Measurements from ENCODE around the gene FSTL4. TPM values are rescaled to one million over a fixed set of nuclear protein-coding genes. Genes with fewer than 3 reads are reported as not detected.

FSTL4 gene
- total and polyA plus RNA-seq, 2 of the 4 experiments (the other 2 are of a cell fraction): 0.18 TPM; not detected in 1

- no peak overlapping the region for H3K23ac ChIP-seq (ENCODE audit: low read depth, low read length)
- ChIA-PET CTCF (no interaction called here), POLR2A (ENCODE audit: unreplicated experiment) (no interaction called here)
- H3K4ac ChIP-seq (ENCODE audit: low read depth, low read length): no peak overlapping the region
- dilution Hi-C loops (cut with HindIII; ENCODE audit: low sequenced_read_pairs, unreplicated experiment) (no loop called here), in situ Hi-C loops (cut with MboI; ENCODE audit: low sequenced_read_pairs) (no loop called here), intact Hi-C loops (cut with micrococcal nuclease) (loop anchor here (5.0 kb wide), 1 partner anchor 253 kb away; no protein-coding TSS in a partner anchor)
- H2AFZ ChIP-seq (replicated peaks; ENCODE audit: low read length, poor library complexity): no peak overlapping the region
- ATAC-seq (ENCODE audit: low read depth) (no peak), DNase-seq (no peak)
- H2AK5ac ChIP-seq (ENCODE audit: low read depth, low read length): no peak overlapping the region
- no CpG with 5 or more reads among the region's 12 CpGs for WGBS, 2 experiments (ENCODE audit: extremely low coverage in 2 of 2, insufficient read length in 1 of 2)
- no peaks in the 10 kb centered on the region for H3K79me1 ChIP-seq (ENCODE audit: low read depth in 1 of 2, low read length in 2 of 2)
- no peaks in the 10 kb centered on the region for H3K4me1 ChIP-seq (ENCODE audit: control insufficient read depth, insufficient read depth, low read length)
- H2BK120ac ChIP-seq (ENCODE audit: low read depth, low read length): no peak overlapping the region
- H3K14ac ChIP-seq (replicated peaks; ENCODE audit: low read depth, low read length): no peak overlapping the region
- H3K27ac ChIP-seq (ENCODE audit: insufficient read depth, low read length): no peak overlapping the region
- no peak overlapping the region for H3K4me3 ChIP-seq (ENCODE audit: insufficient read depth, low read depth, low read length)
- H3K9me1 ChIP-seq (ENCODE audit: insufficient read depth, low read length): no peaks in the 10 kb centered on the region
- H2AK9ac ChIP-seq (replicated peaks; ENCODE audit: low read depth, low read length, poor library complexity): no peak overlapping the region
- no peaks in the 10 kb centered on the region for H3K36me3 ChIP-seq (ENCODE audit: control insufficient read depth, insufficient read depth, low read length)
- no peak overlapping the region for H4K91ac ChIP-seq (ENCODE audit: insufficient read depth, low read depth, low read length)
- H2BK5ac ChIP-seq (ENCODE audit: low read depth, low read length, poor library complexity, severe bottlenecking): no peak overlapping the region
- H3K56ac ChIP-seq (ENCODE audit: extremely low read depth, insufficient read depth, low read length): no peak overlapping the region
- no peaks in the 10 kb centered on the region for H4K20me1 ChIP-seq (ENCODE audit: insufficient read depth, low read length)
- peaks cover 22% of the 10 kb centered on the region for H3K27me3 ChIP-seq (ENCODE audit: control insufficient read depth, insufficient read depth, low read length)
- H3K9me3 ChIP-seq (ENCODE audit: control insufficient read depth, insufficient read depth, low read length): no peaks in the 10 kb centered on the region
- H2BK15ac ChIP-seq (ENCODE audit: low read depth, low read length): no peak overlapping the region
- TF ChIP-seq, protein P1, sequence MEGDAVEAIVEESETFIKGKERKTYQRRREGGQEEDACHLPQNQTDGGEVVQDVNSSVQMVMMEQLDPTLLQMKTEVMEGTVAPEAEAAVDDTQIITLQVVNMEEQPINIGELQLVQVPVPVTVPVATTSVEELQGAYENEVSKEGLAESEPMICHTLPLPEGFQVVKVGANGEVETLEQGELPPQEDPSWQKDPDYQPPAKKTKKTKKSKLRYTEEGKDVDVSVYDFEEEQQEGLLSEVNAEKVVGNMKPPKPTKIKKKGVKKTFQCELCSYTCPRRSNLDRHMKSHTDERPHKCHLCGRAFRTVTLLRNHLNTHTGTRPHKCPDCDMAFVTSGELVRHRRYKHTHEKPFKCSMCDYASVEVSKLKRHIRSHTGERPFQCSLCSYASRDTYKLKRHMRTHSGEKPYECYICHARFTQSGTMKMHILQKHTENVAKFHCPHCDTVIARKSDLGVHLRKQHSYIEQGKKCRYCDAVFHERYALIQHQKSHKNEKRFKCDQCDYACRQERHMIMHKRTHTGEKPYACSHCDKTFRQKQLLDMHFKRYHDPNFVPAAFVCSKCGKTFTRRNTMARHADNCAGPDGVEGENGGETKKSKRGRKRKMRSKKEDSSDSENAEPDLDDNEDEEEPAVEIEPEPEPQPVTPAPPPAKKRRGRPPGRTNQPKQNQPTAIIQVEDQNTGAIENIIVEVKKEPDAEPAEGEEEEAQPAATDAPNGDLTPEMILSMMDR (conservative IDR thresholded peaks at IDR 0.05; ENCODE audit: low read depth, low read length): 0 out of 2 replicates have a peak, but pooled peaks have one; percentile 3
- no peak for TF ChIP-seq POLR2A (IDR thresholded peaks at IDR 0.05; ENCODE audit: low read depth, low read length)
- no peak overlapping the region for H4K5ac ChIP-seq (ENCODE audit: low read depth, low read length)
- H3K4me2 ChIP-seq (ENCODE audit: low read depth, low read length): no peak overlapping the region
- no peak overlapping the region for H3K9ac ChIP-seq (ENCODE audit: low read depth, low read length)
- H2BK20ac ChIP-seq (ENCODE audit: low read depth, low read length): no peak overlapping the region
- no peak overlapping the region for H4K8ac ChIP-seq (ENCODE audit: low read depth in 2 of 2, low read length in 2 of 2)
- BruUV-seq (replicated peaks): no TSS peak
- H3K18ac ChIP-seq (ENCODE audit: low read depth, low read length): no peak overlapping the region
Observed at GRCh38 chr5:133364936-133365707, 247.2 kb downstream of the FSTL4 start.

Data from IMR-90 (cell line).